Mucosa of rectum (tissue), 2 donors: ENCODE data around the gene IGLON5.

Source experiments
- H3K27ac ChIP-seq, 2 donors: one replicate each; pipeline ENCODE4 v1.7.0; 2013; ENCODE audit warnings: inconsistent platforms in 2 of 2, low read depth in 2 of 2, low read length in 2 of 2
- H3K27me3 ChIP-seq, 2 donors: one replicate each; pipeline ENCODE4 v1.7.0; 2013; ENCODE audit warnings: low read length in 2 of 2; ENCODE audit not compliant: control insufficient read depth in 2 of 2, insufficient read depth in 2 of 2
- H3K36me3 ChIP-seq, 2 donors: one replicate each; pipeline ENCODE4 v1.7.0; 2013; ENCODE audit warnings: low read length in 2 of 2; ENCODE audit not compliant: control insufficient read depth in 2 of 2, insufficient read depth in 2 of 2
- H3K4me1 ChIP-seq, 2 donors: one replicate each; pipeline ENCODE4 v1.7.0; 2013; ENCODE audit warnings: low read length in 2 of 2, mild to moderate bottlenecking in 1 of 2; ENCODE audit not compliant: control insufficient read depth in 2 of 2, insufficient read depth in 2 of 2
- H3K4me3 ChIP-seq, 2 donors: one replicate each; pipeline ENCODE4 v1.7.0; 2013; ENCODE audit warnings: low read length in 2 of 2
- H3K9ac ChIP-seq, 2 donors: one replicate each; pipeline ENCODE4 v1.7.0; 2013; ENCODE audit warnings: low read length in 2 of 2, low read depth in 1 of 2, mild to moderate bottlenecking in 1 of 2
- H3K9me3 ChIP-seq, 2 donors: one replicate each; pipeline ENCODE4 v1.7.0; 2013; ENCODE audit warnings: low read length in 2 of 2; ENCODE audit not compliant: control insufficient read depth in 2 of 2
- donor health status: healthy.
- donor health status: Normal muscosa, but diverticular disease.

IGLON5 gene

GRCh38 chr19:51365211-51365964 lies 53.9 kb downstream of the IGLON5 start:
- Histone ChIP-seq H3K36me3 (no peaks in the 10 kb centered on the region), H3K4me3 (peak overlapping the region; percentile 82 to 97), H3K9me3 (no peaks in the 10 kb centered on the region), H3K27me3 (no peaks in the 10 kb centered on the region), H3K9ac (peak overlapping the region; percentile 93 to 98), H3K4me1 (peaks cover 18 to 24% of the 10 kb centered on the region in 2 donors), H3K27ac (peak overlapping the region; percentile 87 to 98)

GRCh38 chr19:51365965-51366388 lies 54.5 kb downstream of the IGLON5 start, which contains the start of gene ETFB:
ETFB (minus strand) TSS chr19:51366388; CDS start chr19:51366326, 62 bp downstream.
- H3K9ac ChIP-seq: peak within 1 kb of the TSS; percentile 93 to 98
- peak within 1 kb of the TSS; percentile 82 to 97 for H3K4me3 ChIP-seq
- H3K27ac ChIP-seq: peak within 1 kb of the TSS; percentile 93 to 98
- H3K36me3 ChIP-seq: no peaks in the 10 kb centered on the region
- peaks cover 18 to 24% of the 10 kb centered on the region in 2 donors for H3K4me1 ChIP-seq
- H3K27me3 ChIP-seq: no peaks in the 10 kb centered on the region
- no peaks in the 10 kb centered on the region for H3K9me3 ChIP-seq

GRCh38 chr19:51366389-51367254 lies 55.2 kb downstream of the IGLON5 start:
- Histone ChIP-seq H3K27me3 (no peaks in the 10 kb centered on the region), H3K27ac (peak overlapping the region; percentile 93 to 98), H3K9me3 (no peaks in the 10 kb centered on the region), H3K36me3 (no peaks in the 10 kb centered on the region), H3K4me1 (peaks cover 18 to 24% of the 10 kb centered on the region in 2 donors), H3K9ac (peak overlapping the region; percentile 88 to 98), H3K4me3 (peak overlapping the region; percentile 82 to 97)

GRCh38 chr19:51367255-51367564 lies 55.8 kb downstream of the IGLON5 start:
- Histone ChIP-seq H3K9me3 (no peaks in the 10 kb centered on the region), H3K9ac (peak overlapping the region; percentile 88 to 90), H3K27me3 (no peaks in the 10 kb centered on the region), H3K27ac (peak overlapping the region; percentile 93 to 98), H3K4me3 (peak overlapping the region; percentile 82 to 97), H3K36me3 (no peaks in the 10 kb centered on the region), H3K4me1 (peaks cover 18 to 24% of the 10 kb centered on the region in 2 donors)

- Histone ChIP-seq H3K27ac (peak overlapping the region; percentile 93 to 98), H3K4me1 (peaks cover 15 to 20% of the 10 kb centered on the region in 2 donors), H3K27me3 (no peaks in the 10 kb centered on the region), H3K9me3 (no peaks in the 10 kb centered on the region), H3K4me3 (peak overlapping the region; percentile 82 to 97), H3K9ac (peak overlapping the region; percentile 88 to 90), H3K36me3 (no peaks in the 10 kb centered on the region)
These were observed 56.3 kb downstream of the IGLON5 start for GRCh38 chr19:51367565-51368365.

GRCh38 chr19:51368366-51369282 lies 57.2 kb downstream of the IGLON5 start, which contains the start of gene CLDND2:
CLDND2 (minus strand) TSS chr19:51369003; CDS start chr19:51368577, 426 bp downstream.
- peaks cover 11 to 19% of the 10 kb centered on the region in 2 donors for H3K4me1 ChIP-seq
- H3K9ac ChIP-seq: peak within 1 kb of the TSS; percentile 70 to 88
- no peaks in the 10 kb centered on the region for H3K27me3 ChIP-seq
- no peaks in the 10 kb centered on the region for H3K36me3 ChIP-seq
- H3K27ac ChIP-seq: peak within 1 kb of the TSS; percentile 78 to 98
- H3K4me3 ChIP-seq: peak within 1 kb of the TSS; percentile 82 to 97
- no peaks in the 10 kb centered on the region for H3K9me3 ChIP-seq

- Histone ChIP-seq H3K4me3 (peak overlapping the region in 1 of 2 donors; percentile 13), H3K9ac (no peak overlapping the region), H3K4me1 (peaks cover 9 to 11% of the 10 kb centered on the region in 2 donors), H3K27ac (no peak overlapping the region), H3K27me3 (no peaks in the 10 kb centered on the region), H3K9me3 (no peaks in the 10 kb centered on the region), H3K36me3 (no peaks in the 10 kb centered on the region)
These were observed 58.8 kb downstream of the IGLON5 start for GRCh38 chr19:51370230-51370629.

- Histone ChIP-seq H3K4me3 (no peak overlapping the region), H3K4me1 (peaks cover 5 to 6% of the 10 kb centered on the region in 2 donors), H3K36me3 (no peaks in the 10 kb centered on the region), H3K9me3 (no peaks in the 10 kb centered on the region), H3K9ac (no peak overlapping the region), H3K27ac (no peak overlapping the region), H3K27me3 (no peaks in the 10 kb centered on the region)
These were observed 59.8 kb downstream of the IGLON5 start for GRCh38 chr19:51371186-51371690.
